Small intestine (tissue), 16 donors: ENCODE data around the gene EAF2. TPM values are rescaled to one million over a fixed set of nuclear protein-coding genes. Genes with fewer than 3 reads are reported as not detected.

Experiments used
- DNase-seq, 2 donors: peaks; one replicate each; pipeline versions ENCODE4 v3.0.0 to v3.0.0-alpha.2; 2013
- FAIRE-seq: peaks from 2 replicates; lab custom pipeline; 2012; peaks lifted over from hg19 to GRCh38; lab: Jason Lieb, UNC
- H3K27ac ChIP-seq, 3 donors: one replicate each; pipeline ENCODE4 v1.5.1; 2013; ENCODE audit warnings: low read length in 2 of 3, mild to moderate bottlenecking in 2 of 3, control low read depth in 1 of 3, inconsistent platforms in 1 of 3, low read depth in 1 of 3, moderate library complexity in 1 of 3
- H3K27me3 ChIP-seq, 3 donors: one replicate each; pipeline ENCODE4 v1.6.1; 2013; ENCODE audit warnings: low read length in 3 of 3, inconsistent platforms in 1 of 3; ENCODE audit not compliant: control insufficient read depth in 3 of 3, insufficient read depth in 3 of 3
- H3K36me3 ChIP-seq, 3 donors: one replicate each; pipeline ENCODE4 v1.6.1; 2013; ENCODE audit warnings: low read length in 3 of 3, inconsistent platforms in 1 of 3, low read depth in 1 of 3, mild to moderate bottlenecking in 1 of 3, moderate library complexity in 1 of 3; ENCODE audit not compliant: control insufficient read depth in 3 of 3, insufficient read depth in 2 of 3
- H3K4me1 ChIP-seq, 3 donors: one replicate each; pipeline ENCODE4 v1.6.1; 2013; ENCODE audit warnings: low read length in 2 of 3, inconsistent platforms in 1 of 3, low read depth in 1 of 3, mild to moderate bottlenecking in 1 of 3, moderate library complexity in 1 of 3; ENCODE audit not compliant: control insufficient read depth in 3 of 3, insufficient read depth in 2 of 3
- H3K4me3 ChIP-seq, 3 donors: one replicate each; pipeline ENCODE4 v1.5.1; 2013; ENCODE audit warnings: low read length in 3 of 3, control low read depth in 1 of 3, inconsistent platforms in 1 of 3, low read depth in 1 of 3, mild to moderate bottlenecking in 1 of 3, moderate library complexity in 1 of 3
- H3K9me3 ChIP-seq, 2 donors: one replicate each; pipeline ENCODE4 v1.6.1; 2013; ENCODE audit warnings: low read depth in 1 of 2, low read length in 1 of 2; ENCODE audit not compliant: control insufficient read depth in 2 of 2, insufficient read depth in 1 of 2
- WGBS, 3 donors: extraction: QIAGEN DNeasy Blood & Tissue Kit; methylation state at CpG; one replicate each; pipeline ENCODE4 v1.1.7; 2013; 5-methylcytosine and 5-hydroxymethylcytosine counted together
- long read RNA-seq, 10 donors: transcript quantifications; one replicate each; lab custom pipeline, GENCODE V29; 2026
- polyA plus RNA-seq, 4 donors: library from polyadenylated mRNA; stranded (reverse) in 3 of 4; unstranded in 1 of 4; fragments of 200-250 nt in 3 of 4; fragments of 120-200 nt in 1 of 4; gene quantifications; one replicate each; pipeline versions ENCODE4 v1.2.1 to v1.2.3, GENCODE V29; 2013
- donor health status: healthy with polysubstance abuse.
- donor health status: control.
- donor health status: control.
- donor health status: Bipolar disorder and iron deficiency.
- donor health status: healthy.

Gene EAF2
- 10 to 100 TPM in 1 of 4 donors, 1 to 10 TPM in 3; 4.9 to 18.1 (median 6.9) TPM for polyA plus RNA-seq
- long read RNA-seq, donor 1, result 0 reads
- long read RNA-seq, donor 2, partial matches to known transcripts, result 0 of 3 reads
- long read RNA-seq, donor 2, other reads (novel, unspliced or antisense), result 0 of 3 reads
- long read RNA-seq, donor 3, partial matches to known transcripts, result 0 of 1 reads
- long read RNA-seq, donor 3, other reads (novel, unspliced or antisense), result 0 of 1 reads
- long read RNA-seq, donor 4, result 0 reads
- long read RNA-seq, donor 5, partial matches to known transcripts, result 0 of 1 reads
- long read RNA-seq, donor 5, other reads (novel, unspliced or antisense), result 0 of 1 reads
- long read RNA-seq, donor 6, partial matches to known transcripts, result 0 of 6 reads
- long read RNA-seq, donor 6, other reads (novel, unspliced or antisense), result 0 of 6 reads
- long read RNA-seq, donor 7, result 0 reads
- long read RNA-seq, donor 8, result 0 reads
- long read RNA-seq, donor 9, result 0 reads
- long read RNA-seq, donor 10, partial matches to known transcripts, result 0 of 3 reads
- long read RNA-seq, donor 10, other reads (novel, unspliced or antisense), result 0 of 3 reads

GRCh38 chr3:121834671-121835464, at the start of gene EAF2, which contains the start of gene IQCB1:
Gene EAF2 (plus strand): TSS chr3:121835209. CDS start chr3:121835286, 77 bp downstream.
Gene IQCB1 (minus strand): TSS chr3:121835060. CDS start chr3:121828960, 6,100 bp downstream.
- no peak for FAIRE-seq

GRCh38 chr3:121786485-121786884, 48.5 kb upstream of the EAF2 start:
- no peaks in the 10 kb centered on the region for H3K27me3 ChIP-seq
- H3K27ac ChIP-seq, result no peak overlapping the region
- DNase-seq (no peak), FAIRE-seq (no peak)
- WGBS, 3 donors, result 84 to 96% (median 93%) methylated on average over 2 of the region's 2 CpGs
- H3K9me3 ChIP-seq, result no peaks in the 10 kb centered on the region
- no peak overlapping the region for H3K4me3 ChIP-seq
- H3K36me3 ChIP-seq, result peaks cover under 1 to 18% (median 15%) of the 10 kb centered on the region in 3 donors
- H3K4me1 ChIP-seq, result no peaks in the 10 kb centered on the region

More at GRCh38 chr3:121834671-121835464, at the start of gene EAF2, which contains the start of gene IQCB1:
- DNase-seq, result peak; percentile 99
- Histone ChIP-seq H3K4me3 (peak within 1 kb of the TSS; percentile 63 to 86 (median 77)), H3K9me3 (no peaks in the 10 kb centered on the region), H3K4me1 (peaks cover 0 to 3% (median 0%) of the 10 kb centered on the region in 3 donors), H3K36me3 (no peaks in the 10 kb centered on the region), H3K27me3 (no peaks in the 10 kb centered on the region), H3K27ac (peak within 1 kb of the TSS; percentile 78 to 90 (median 86))
- 0% methylated on average over 54 of the region's 54 CpGs for WGBS, 3 donors

GRCh38 chr3:121793078-121793477, 41.9 kb upstream of the EAF2 start:
- Histone ChIP-seq H3K27ac (peak overlapping the region in 1 of 3 donors; percentile 27), H3K27me3 (no peaks in the 10 kb centered on the region), H3K36me3 (peaks cover 0 to 6% (median 5%) of the 10 kb centered on the region in 3 donors), H3K9me3 (no peaks in the 10 kb centered on the region), H3K4me3 (no peak overlapping the region), H3K4me1 (no peaks in the 10 kb centered on the region)
- no peak for FAIRE-seq
- DNase-seq, result no peak
- WGBS, 3 donors, result 92 to 94% (median 94%) methylated on average over 3 of the region's 3 CpGs

DNA sequence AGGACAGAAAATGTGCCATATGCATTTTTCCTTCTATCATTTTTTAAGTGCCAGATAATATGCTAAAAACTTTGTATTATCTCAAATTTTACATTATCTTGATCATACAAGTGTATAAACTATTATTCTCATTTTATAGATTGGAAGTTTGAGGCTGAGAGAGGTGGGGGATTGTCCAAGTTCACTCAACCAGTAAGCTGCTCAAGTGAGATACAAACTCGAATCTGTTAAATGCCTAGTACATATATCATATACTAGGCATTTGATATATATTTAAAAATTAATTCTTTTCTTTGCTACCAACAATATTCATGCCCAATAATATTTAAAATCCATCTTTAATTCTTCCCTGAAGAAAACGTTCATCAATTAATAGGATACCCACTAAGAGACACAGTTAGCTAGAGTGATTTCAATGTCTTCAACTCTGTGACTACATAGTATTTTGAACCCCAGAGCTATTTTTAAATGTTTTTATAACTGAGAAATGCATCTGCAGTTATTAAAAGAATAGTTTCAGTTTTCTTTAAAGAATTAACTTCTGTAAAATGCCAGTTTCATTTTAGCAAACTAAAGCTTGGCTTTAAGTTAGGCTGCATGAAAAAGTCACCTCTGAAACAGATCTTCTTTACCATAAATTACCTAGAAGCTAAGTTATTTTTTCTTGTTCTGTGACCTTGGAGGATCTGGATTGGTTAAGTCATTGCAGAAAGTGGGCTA, 40.6 kb upstream of the EAF2 start:
- H3K4me1 ChIP-seq, result no peaks in the 10 kb centered on the region
- no peak for DNase-seq
- no peaks in the 10 kb centered on the region for H3K27me3 ChIP-seq
- H3K4me3 ChIP-seq, result no peak overlapping the region
- peaks cover 0 to 5% (median 1%) of the 10 kb centered on the region in 3 donors for H3K36me3 ChIP-seq
- 86 to 91% (median 89%) methylated on average over 2 of the region's 2 CpGs for WGBS, 3 donors
- H3K9me3 ChIP-seq, result no peaks in the 10 kb centered on the region
- peak; percentile 55 for FAIRE-seq
- H3K27ac ChIP-seq, result no peak overlapping the region

DNA sequence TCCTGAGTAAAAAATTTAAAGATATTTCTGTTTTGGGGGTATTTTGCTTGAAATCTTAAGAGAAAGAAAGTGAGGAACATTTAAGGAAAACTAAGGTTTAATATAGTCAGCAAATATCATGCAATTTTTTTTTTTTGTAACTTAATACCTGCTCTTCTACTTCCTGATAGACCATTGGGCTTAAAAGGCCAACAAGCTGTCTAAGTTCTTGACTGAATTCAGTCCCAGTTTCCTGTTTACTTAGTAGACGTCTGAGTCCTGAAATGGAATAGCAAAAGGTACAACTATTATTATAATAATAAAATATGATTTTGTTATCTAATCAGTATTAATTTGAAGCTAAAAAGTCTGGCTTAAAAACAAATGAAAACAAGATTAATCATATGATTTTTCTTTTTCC, 38.0 kb upstream of the EAF2 start:
- no peaks in the 10 kb centered on the region for H3K27me3 ChIP-seq
- no peak overlapping the region for H3K4me3 ChIP-seq
- no peaks in the 10 kb centered on the region for H3K9me3 ChIP-seq
- no peak overlapping the region for H3K27ac ChIP-seq
- FAIRE-seq, result no peak
- no peak for DNase-seq
- no peaks in the 10 kb centered on the region for H3K4me1 ChIP-seq
- 24 to 53% (median 26%) methylated on average over 1 of the region's 1 CpG for WGBS, 3 donors
- peaks cover 0 to 5% (median 0%) of the 10 kb centered on the region in 3 donors for H3K36me3 ChIP-seq

GRCh38 chr3:121800906-121801305, 34.1 kb upstream of the EAF2 start:
- no peak for FAIRE-seq

GRCh38 chr3:121803771-121804320, 31.2 kb upstream of the EAF2 start:
- Histone ChIP-seq H3K27me3 (no peaks in the 10 kb centered on the region), H3K9me3 (no peaks in the 10 kb centered on the region), H3K27ac (peak overlapping the region in 1 of 3 donors; percentile 92), H3K4me3 (no peak overlapping the region), H3K36me3 (no peaks in the 10 kb centered on the region), H3K4me1 (peaks cover 0 to 22% (median 6%) of the 10 kb centered on the region in 3 donors)
- DNase-seq (peak; percentile 72 to 77), FAIRE-seq (peak; percentile 95)
- WGBS, 3 donors, result 29 to 59% (median 37%) methylated on average over 2 of the region's 2 CpGs

More at GRCh38 chr3:121800906-121801305, 34.1 kb upstream of the EAF2 start:
- Histone ChIP-seq H3K4me1 (peaks cover 0 to 17% (median 6%) of the 10 kb centered on the region in 3 donors), H3K4me3 (no peak overlapping the region), H3K27me3 (no peaks in the 10 kb centered on the region), H3K36me3 (peaks cover 0 to 4% (median 0%) of the 10 kb centered on the region in 3 donors), H3K9me3 (no peaks in the 10 kb centered on the region), H3K27ac (no peak overlapping the region)
- no peak for DNase-seq
